ENCODE results near the gene MMP25.

The MMP25 gene

GRCh38 chr16:3097266-3097665 lies 50.9 kb downstream of the MMP25 start:
- DNase-seq: no peak

GRCh38 chr16:3098459-3099394 lies 52.4 kb downstream of the MMP25 start, which contains the start of gene ZSCAN10:
ZSCAN10 (minus strand) TSS chr16:3099294; CDS start chr16:3092937, 6,357 bp downstream.
- no peak for DNase-seq

DNA sequence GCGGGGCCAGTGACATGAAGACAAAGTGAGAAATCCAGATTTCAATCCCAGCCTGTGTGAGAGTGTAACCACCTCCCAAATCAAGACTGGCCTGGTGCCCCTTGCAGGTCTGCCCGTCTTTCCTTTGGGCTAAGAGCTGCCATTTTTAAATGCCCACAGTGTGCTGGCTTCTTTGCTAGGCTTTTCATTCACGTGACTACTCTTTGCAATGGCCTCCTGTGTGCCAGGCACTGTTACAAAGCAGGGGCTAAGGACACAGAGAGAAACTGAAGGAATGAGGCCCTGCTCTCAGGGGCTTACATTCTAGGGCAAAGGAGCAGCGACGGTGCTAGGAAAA lies 53.0 kb downstream of the MMP25 start:
- DNase-seq: no peak

DNA sequence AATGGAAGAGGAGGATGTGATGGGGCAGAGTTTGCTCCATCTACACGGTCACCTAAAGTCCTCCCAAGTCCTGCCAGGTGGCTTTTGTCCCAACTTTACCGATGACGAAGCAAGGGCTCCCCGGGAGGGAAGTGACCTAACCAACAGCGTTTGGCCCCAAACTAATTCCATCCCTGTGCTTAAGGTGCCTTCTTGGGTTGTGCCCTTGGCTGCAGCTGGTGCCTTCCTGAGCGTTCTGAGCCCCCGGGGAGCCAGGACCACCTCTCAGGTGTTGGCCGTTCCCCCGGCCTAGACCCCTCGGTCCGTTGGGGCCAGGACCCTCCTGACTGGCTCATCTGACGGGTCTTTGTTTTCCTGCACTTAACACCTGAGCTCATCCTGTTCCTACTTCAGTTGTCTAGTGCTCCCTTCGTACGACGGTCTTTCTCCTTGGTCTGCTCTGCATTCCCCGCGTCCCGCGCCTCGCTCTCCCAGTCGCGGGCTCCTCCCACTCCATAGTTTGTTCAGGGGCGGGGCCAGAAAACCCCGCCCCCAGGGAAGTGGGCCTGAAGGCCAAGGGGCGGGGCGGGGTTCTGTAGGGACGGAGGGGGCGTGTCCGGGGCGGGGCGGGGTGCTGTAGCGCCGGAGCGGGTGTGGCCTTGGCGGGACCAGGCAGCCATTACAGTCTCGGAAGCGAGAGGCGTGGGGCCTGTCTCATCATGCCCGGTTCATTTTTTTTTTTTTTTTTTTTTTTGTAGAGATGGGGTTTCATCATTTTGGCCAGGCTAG lies 53.6 kb downstream of the MMP25 start:
- DNase-seq: peak; percentile 92 to 98

- peak; percentile 30 to 61 for DNase-seq
These were observed 54.9 kb downstream of the MMP25 start for GRCh38 chr16:3101018-3101840.

GRCh38 chr16:3101841-3102470 lies 55.6 kb downstream of the MMP25 start:
- peak in 1 of 2 donors; percentile 5 for DNase-seq

- peak; percentile 83 to 92 for DNase-seq
These were observed 60.0 kb downstream of the MMP25 start for GRCh38 chr16:3106205-3106928.
